ENCODE results near the gene SUPT6H.
A peak's percentile ranks its signal among the peaks of the same experiment; 100 is the strongest.

Gene SUPT6H

GRCh38 chr17:28738680-28739384 lies 76.8 kb downstream of the SUPT6H start:
- DNase-seq = no peak

GRCh38 chr17:28740406-28741357 lies 78.7 kb downstream of the SUPT6H start:
- no peak for DNase-seq

GRCh38 chr17:28741358-28742349 lies 79.6 kb downstream of the SUPT6H start:
- DNase-seq = no peak

- peak; percentile 98 for DNase-seq
These were observed 81.5 kb downstream of the SUPT6H start, which contains the start of gene TRAF4 for GRCh38 chr17:28743243-28744103. TSS of gene TRAF4 (plus strand) at chr17:28744011. CDS start at chr17:28744113, 102 bp downstream.

GRCh38 chr17:28744104-28744971 lies 82.3 kb downstream of the SUPT6H start:
- DNase-seq = peak; percentile 69

GRCh38 chr17:28744972-28745785 lies 83.2 kb downstream of the SUPT6H start:
- DNase-seq = no peak

- no peak for DNase-seq
These were observed 83.9 kb downstream of the SUPT6H start for GRCh38 chr17:28745786-28746411.

GRCh38 chr17:28746611-28747050 lies 84.6 kb downstream of the SUPT6H start:
- DNase-seq = no peak

GRCh38 chr17:28747051-28747691 lies 85.2 kb downstream of the SUPT6H start:
- no peak for DNase-seq

GRCh38 chr17:28747801-28748750 lies 86.1 kb downstream of the SUPT6H start:
- DNase-seq = no peak

- DNase-seq = no peak
These were observed 87.0 kb downstream of the SUPT6H start for GRCh38 chr17:28748852-28749515.

GRCh38 chr17:28749516-28750177 lies 87.6 kb downstream of the SUPT6H start:
- no peak for DNase-seq

- peak; percentile 81 for DNase-seq
These were observed 88.4 kb downstream of the SUPT6H start for GRCh38 chr17:28750178-28751047.

- DNase-seq = no peak
These were observed 89.8 kb downstream of the SUPT6H start for GRCh38 chr17:28751600-28752366.

All from 8988T (cell line).